ENCODE results near the gene INCENP. TPM values are rescaled to one million over a fixed set of nuclear protein-coding genes. Genes with fewer than 3 reads are reported as not detected.

The INCENP gene
- 14.0 and 15.6 TPM in 2 replicates for total RNA-seq

GRCh38 chr11:62123669-62124185 is at the start of gene INCENP:
Gene INCENP (plus strand): TSS chr11:62124011. CDS start chr11:62128162, 4,151 bp downstream.

GRCh38 chr11:62190011-62190410 is 66.2 kb downstream of the INCENP start, which contains the start of gene SCGB1D1:
Gene SCGB1D1 (plus strand): TSS chr11:62190216. CDS start chr11:62190285, 69 bp downstream.

Other genes with a start within 250 kb of the INCENP start
- gene FADS3, start 232.5 kb upstream of the INCENP start, total RNA-seq = 88.6 and 121 TPM in 2 replicates
- gene RAB3IL1, start 206.4 kb upstream of the INCENP start, total RNA-seq = 16.9 and 19.0 TPM in 2 replicates
- gene BEST1, start 173.7 kb upstream of the INCENP start, total RNA-seq = 5.2 and 5.5 TPM in 2 replicates
- 724 and 814 TPM in 2 replicates for gene FTH1, start 156.4 kb upstream of the INCENP start, total RNA-seq
- gene SCGB1D1, start 66.2 kb downstream of the INCENP start, total RNA-seq = not detected in 2 replicates
- not detected in 2 replicates for gene SCGB2A1, start 84.7 kb downstream of the INCENP start, total RNA-seq
- gene SCGB1D2, start 118.2 kb downstream of the INCENP start, total RNA-seq = not detected in 2 replicates
- not detected in 2 replicates for gene SCGB2A2, start 146.1 kb downstream of the INCENP start, total RNA-seq
- gene SCGB1D4, start 175.1 kb downstream of the INCENP start, total RNA-seq = not detected in 2 replicates
- gene ASRGL1, start 213.4 kb downstream of the INCENP start, total RNA-seq = 0.32 TPM in 1 of 2 replicates, not detected in the other

Data from hair follicle dermal papilla cell (primary cell).